Activated CD4-positive, alpha-beta T cell treated with anti-CD3 and anti-CD28 coated beads, Interleukin-2, amount 10 ng/mL, durations not matched to agents 7 days and 5 days (primary cell): Measurements from ENCODE around the gene FBN2. TPM values are rescaled to one million over a fixed set of nuclear protein-coding genes. Genes with fewer than 3 reads are reported as not detected.
"Not testable (repeated sequence)": the region's sequence is repeated elsewhere in the genome, so short reads cannot be mapped to it uniquely, and the experiment has no call there.

Experiments
- CTCF ChIA-PET: fragments of 350-600 bp; sonication (Branson Sonifier 250); formaldehyde crosslinking; loops from one replicate; lab custom pipeline; 2021; ENCODE audit warnings: antibody characterized with exemption; lab: Charles Lee
- POLR2A ChIA-PET: fragments of 350-600 bp; sonication (Branson Sonifier 250); formaldehyde crosslinking; loops from one replicate; lab custom pipeline; 2021; ENCODE audit warnings: antibody characterized with exemption; lab: Charles Lee
- DNase-seq: peaks from one replicate; pipeline ENCODE4 v3.0.0-alpha.2; 2020
- H3K27ac Mint-ChIP-seq: one replicate; pipeline ENCODE4 v1.8.0; 2021; ENCODE audit warnings: mild to moderate bottlenecking, moderate library complexity, mixed read lengths
- H3K27me3 Mint-ChIP-seq: one replicate; pipeline ENCODE4 v1.8.0; 2021; ENCODE audit warnings: mixed read lengths
- H3K36me3 Mint-ChIP-seq: one replicate; pipeline ENCODE4 v1.8.0; 2021; ENCODE audit warnings: low read depth, mixed read lengths
- H3K4me1 Mint-ChIP-seq: one replicate; pipeline ENCODE4 v1.8.0; 2021; ENCODE audit warnings: mixed read lengths
- H3K4me3 Mint-ChIP-seq: one replicate; pipeline ENCODE4 v1.8.0; 2021; ENCODE audit warnings: mild to moderate bottlenecking, moderate library complexity, mixed read lengths
- H3K9me3 Mint-ChIP-seq: one replicate; pipeline ENCODE4 v1.8.0; 2021; ENCODE audit warnings: mixed read lengths
- total RNA-seq, 2 experiments: library from RNA; stranded (reverse); gene quantifications; one replicate each; pipeline ENCODE4 v1.2.3, GENCODE V29; 2021

The FBN2 gene
- total RNA-seq, 2 experiments from 2014 or later = not detected

- Mint-ChIP-seq H3K4me3 (no peak overlapping the region), H3K27ac (no peak overlapping the region), H3K9me3 (no peaks in the 10 kb centered on the region), H3K4me1 (no peaks in the 10 kb centered on the region), H3K27me3 (no peaks in the 10 kb centered on the region), H3K36me3 (no peaks in the 10 kb centered on the region)
- ChIA-PET CTCF (interaction anchor here (0.6 kb wide), 1 partner anchor 416 kb away, joined by 5 read pairs; no protein-coding TSS in a partner anchor), POLR2A (no interaction called here)
- DNase-seq = no peak
Measured at GRCh38 chr5:128424646-128425045, 113.4 kb downstream of the FBN2 start.

- CTCF ChIA-PET = no interaction called here
- Mint-ChIP-seq H3K4me1 (no peaks in the 10 kb centered on the region), H3K4me3 (no peak overlapping the region), H3K27ac (no peak overlapping the region), H3K9me3 (no peaks in the 10 kb centered on the region), H3K36me3 (no peaks in the 10 kb centered on the region), H3K27me3 (no peaks in the 10 kb centered on the region)
- DNase-seq = no peak
- POLR2A ChIA-PET = no interaction called here
Measured at GRCh38 chr5:128422612-128423011, 115.4 kb downstream of the FBN2 start.

GRCh38 chr5:128414469-128414868 is 123.6 kb downstream of the FBN2 start:
- Mint-ChIP-seq H3K4me1 (no peaks in the 10 kb centered on the region), H3K4me3 (no peak overlapping the region), H3K9me3 (peaks cover 7% of the 10 kb centered on the region), H3K36me3 (no peaks in the 10 kb centered on the region), H3K27ac (no peak overlapping the region), H3K27me3 (no peaks in the 10 kb centered on the region)
- POLR2A ChIA-PET = no interaction called here
- CTCF ChIA-PET = no interaction called here
- DNase-seq = no peak

DNA sequence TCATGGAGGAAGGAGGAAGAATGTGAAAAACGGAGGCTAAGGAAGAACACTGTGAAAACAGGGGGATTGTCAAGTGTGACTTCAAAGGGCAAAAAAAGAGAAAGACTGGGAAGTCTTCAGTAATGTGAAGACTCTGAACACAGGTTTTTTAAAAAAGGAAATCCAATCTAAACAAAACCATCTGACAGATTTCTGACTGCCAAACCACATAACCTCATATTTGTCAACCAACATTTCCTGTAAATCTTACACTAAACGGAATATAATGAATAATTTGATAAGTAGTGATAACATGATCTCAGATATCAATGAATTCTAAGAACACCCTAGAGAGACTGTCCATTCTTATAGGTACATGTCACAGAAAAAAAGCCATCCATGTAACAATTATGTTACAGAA is 124.7 kb downstream of the FBN2 start:
- H3K9me3 Mint-ChIP-seq = peaks cover 7% of the 10 kb centered on the region
- no peaks in the 10 kb centered on the region for H3K27me3 Mint-ChIP-seq
- no peak overlapping the region for H3K4me3 Mint-ChIP-seq
- ChIA-PET CTCF (no interaction called here), POLR2A (no interaction called here)
- no peaks in the 10 kb centered on the region for H3K4me1 Mint-ChIP-seq
- H3K36me3 Mint-ChIP-seq = no peaks in the 10 kb centered on the region
- H3K27ac Mint-ChIP-seq = no peak overlapping the region
- DNase-seq = no peak

DNA sequence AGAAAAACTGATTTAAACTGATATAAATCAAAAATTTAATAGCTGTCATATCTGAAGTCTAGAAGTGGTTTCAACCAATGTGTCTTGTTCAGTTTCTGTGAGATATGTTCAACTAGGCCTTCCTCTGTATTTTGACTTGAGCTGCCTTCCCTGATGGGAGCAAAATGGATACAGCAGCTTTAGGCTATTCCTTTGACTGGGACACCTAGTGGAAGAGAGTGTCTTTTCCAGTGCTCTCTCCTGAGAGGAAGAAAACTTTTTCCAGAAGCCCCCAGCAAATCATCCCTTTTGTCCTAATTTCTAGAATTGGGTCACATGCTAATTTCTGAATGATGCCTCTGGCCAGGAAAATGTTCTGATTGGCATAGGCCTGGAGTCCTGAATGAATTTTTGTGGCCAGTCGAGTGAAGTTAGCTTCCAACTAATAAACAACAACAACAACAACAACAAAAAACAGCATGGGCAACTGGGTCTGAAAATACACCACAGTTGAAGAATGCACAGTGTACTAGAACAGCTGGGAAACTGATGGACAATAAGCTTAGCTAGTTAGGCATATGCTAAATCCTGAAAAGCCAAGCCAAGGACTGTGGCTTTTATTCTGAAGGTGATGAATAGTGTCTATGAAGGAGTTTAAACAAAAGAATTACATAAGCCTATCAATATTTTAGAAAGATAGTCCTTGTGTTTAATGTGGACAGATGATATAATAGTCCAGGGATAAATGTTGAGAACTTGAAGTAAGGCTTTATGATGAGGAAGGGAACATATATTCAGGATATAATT is 125.7 kb downstream of the FBN2 start:
- H3K4me1 Mint-ChIP-seq = no peaks in the 10 kb centered on the region
- ChIA-PET CTCF (no interaction called here), POLR2A (no interaction called here)
- DNase-seq = no peak
- peaks cover 5% of the 10 kb centered on the region for H3K9me3 Mint-ChIP-seq
- H3K36me3 Mint-ChIP-seq = no peaks in the 10 kb centered on the region
- no peaks in the 10 kb centered on the region for H3K27me3 Mint-ChIP-seq
- no peak overlapping the region for H3K4me3 Mint-ChIP-seq
- H3K27ac Mint-ChIP-seq = no peak overlapping the region

DNA sequence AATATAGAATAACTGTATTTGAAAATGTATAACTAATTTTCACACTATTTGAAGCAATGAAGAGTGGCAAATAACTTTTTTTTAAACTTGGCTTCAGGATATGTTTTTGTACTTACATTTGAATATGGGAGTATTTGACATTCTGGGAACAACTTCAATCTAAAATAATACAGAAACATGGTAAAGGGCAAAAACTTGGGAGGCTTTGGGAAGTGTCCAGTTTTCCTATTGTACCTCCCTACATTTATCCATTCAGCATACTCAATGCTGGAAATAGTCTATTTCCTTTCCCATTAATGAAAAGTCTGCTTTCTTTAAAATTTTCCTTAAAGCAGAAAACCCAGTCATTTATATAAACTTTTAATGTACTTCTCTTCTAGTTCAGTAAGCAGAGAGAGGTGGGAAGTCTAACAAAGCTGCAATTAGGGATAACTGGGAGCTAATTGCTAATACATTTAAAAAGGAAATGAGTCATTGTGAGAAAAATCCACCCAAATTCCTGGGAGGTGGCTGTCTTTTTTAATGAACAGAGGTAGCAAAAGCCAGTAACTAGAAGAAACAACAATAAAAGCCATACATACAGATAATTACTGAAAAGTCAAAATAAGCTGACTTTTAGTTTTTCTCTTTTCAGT is 128.8 kb downstream of the FBN2 start:
- ChIA-PET CTCF (no interaction called here), POLR2A (no interaction called here)
- no peaks in the 10 kb centered on the region for H3K27me3 Mint-ChIP-seq
- no peaks in the 10 kb centered on the region for H3K36me3 Mint-ChIP-seq
- no peaks in the 10 kb centered on the region for H3K9me3 Mint-ChIP-seq
- no peak for DNase-seq
- H3K4me3 Mint-ChIP-seq = no peak overlapping the region
- no peaks in the 10 kb centered on the region for H3K4me1 Mint-ChIP-seq
- H3K27ac Mint-ChIP-seq = no peak overlapping the region

GRCh38 chr5:128408622-128409021 is 129.4 kb downstream of the FBN2 start:
- Mint-ChIP-seq H3K27me3 (no peaks in the 10 kb centered on the region), H3K9me3 (no peaks in the 10 kb centered on the region), H3K36me3 (no peaks in the 10 kb centered on the region), H3K27ac (no peak overlapping the region), H3K4me3 (no peak overlapping the region), H3K4me1 (no peaks in the 10 kb centered on the region)
- POLR2A ChIA-PET = no interaction called here
- CTCF ChIA-PET = no interaction called here
- DNase-seq = no peak

DNA sequence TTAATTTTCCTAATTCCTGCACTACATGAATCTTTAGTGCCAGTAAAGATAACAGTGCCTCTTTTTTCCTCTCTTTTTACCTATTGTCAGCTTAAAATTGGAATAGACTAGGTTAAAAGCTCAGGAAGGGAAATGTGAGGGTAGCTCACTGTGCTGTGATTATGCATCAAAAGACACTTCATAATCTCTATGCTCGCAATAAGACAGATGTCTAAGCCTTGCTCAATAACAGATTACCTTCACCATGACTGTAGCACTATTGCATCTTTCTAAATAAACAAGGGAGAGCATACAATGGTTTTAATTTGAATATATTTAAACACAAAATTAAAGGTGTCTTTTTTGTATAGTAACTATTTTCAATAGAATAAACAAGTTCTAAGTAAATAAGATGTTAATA is 130.1 kb downstream of the FBN2 start:
- H3K27ac Mint-ChIP-seq = no peak overlapping the region
- H3K4me1 Mint-ChIP-seq = no peaks in the 10 kb centered on the region
- no peaks in the 10 kb centered on the region for H3K27me3 Mint-ChIP-seq
- H3K4me3 Mint-ChIP-seq = no peak overlapping the region
- no peaks in the 10 kb centered on the region for H3K9me3 Mint-ChIP-seq
- ChIA-PET CTCF (no interaction called here), POLR2A (no interaction called here)
- H3K36me3 Mint-ChIP-seq = no peaks in the 10 kb centered on the region
- no peak for DNase-seq

GRCh38 chr5:128406803-128407202 is 131.2 kb downstream of the FBN2 start:
- H3K36me3 Mint-ChIP-seq = no peaks in the 10 kb centered on the region
- no peak for DNase-seq
- H3K4me3 Mint-ChIP-seq = no peak overlapping the region
- POLR2A ChIA-PET = no interaction called here
- H3K9me3 Mint-ChIP-seq = no peaks in the 10 kb centered on the region
- CTCF ChIA-PET = no interaction called here
- H3K27me3 Mint-ChIP-seq = no peaks in the 10 kb centered on the region
- no peaks in the 10 kb centered on the region for H3K4me1 Mint-ChIP-seq
- no peak overlapping the region for H3K27ac Mint-ChIP-seq

- ChIA-PET CTCF (no interaction called here), POLR2A (no interaction called here)
- H3K27ac Mint-ChIP-seq = no peak overlapping the region
- H3K4me3 Mint-ChIP-seq = no peak overlapping the region
- no peaks in the 10 kb centered on the region for H3K4me1 Mint-ChIP-seq
- no peaks in the 10 kb centered on the region for H3K27me3 Mint-ChIP-seq
- no peaks in the 10 kb centered on the region for H3K9me3 Mint-ChIP-seq
- no peak for DNase-seq
- no peaks in the 10 kb centered on the region for H3K36me3 Mint-ChIP-seq
Measured at GRCh38 chr5:128405159-128405558, 132.9 kb downstream of the FBN2 start.

- no peak overlapping the region for H3K4me3 Mint-ChIP-seq
- no peaks in the 10 kb centered on the region for H3K9me3 Mint-ChIP-seq
- H3K27me3 Mint-ChIP-seq = no peaks in the 10 kb centered on the region
- ChIA-PET CTCF (no interaction called here), POLR2A (no interaction called here)
- no peaks in the 10 kb centered on the region for H3K36me3 Mint-ChIP-seq
- no peak for DNase-seq
- no peak overlapping the region for H3K27ac Mint-ChIP-seq
- no peaks in the 10 kb centered on the region for H3K4me1 Mint-ChIP-seq
Measured at GRCh38 chr5:128403333-128403732, 134.7 kb downstream of the FBN2 start.

DNA sequence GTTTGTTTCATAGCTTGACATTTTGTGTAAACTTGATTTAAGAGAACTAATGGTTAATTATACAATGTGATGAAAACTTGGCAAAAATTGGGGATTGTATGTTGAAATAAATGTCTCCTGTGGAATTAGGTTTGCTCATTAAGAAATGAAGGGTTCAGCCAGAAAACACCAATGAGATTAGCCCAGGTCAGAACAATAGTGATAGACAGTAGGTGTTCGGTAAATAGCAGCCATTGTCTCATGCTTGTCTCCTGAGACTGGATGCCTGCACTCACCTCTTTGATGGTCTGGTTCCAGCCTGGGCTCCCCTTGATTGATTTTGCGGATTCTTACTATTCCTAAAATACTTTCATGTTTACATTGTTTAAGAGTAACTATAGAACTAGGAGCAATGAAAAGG is 135.5 kb downstream of the FBN2 start:
- no peak overlapping the region for H3K27ac Mint-ChIP-seq
- H3K4me3 Mint-ChIP-seq = no peak overlapping the region
- POLR2A ChIA-PET = no interaction called here
- CTCF ChIA-PET = no interaction called here
- no peaks in the 10 kb centered on the region for H3K27me3 Mint-ChIP-seq
- DNase-seq = no peak
- H3K4me1 Mint-ChIP-seq = no peaks in the 10 kb centered on the region
- no peaks in the 10 kb centered on the region for H3K9me3 Mint-ChIP-seq
- no peaks in the 10 kb centered on the region for H3K36me3 Mint-ChIP-seq

DNA sequence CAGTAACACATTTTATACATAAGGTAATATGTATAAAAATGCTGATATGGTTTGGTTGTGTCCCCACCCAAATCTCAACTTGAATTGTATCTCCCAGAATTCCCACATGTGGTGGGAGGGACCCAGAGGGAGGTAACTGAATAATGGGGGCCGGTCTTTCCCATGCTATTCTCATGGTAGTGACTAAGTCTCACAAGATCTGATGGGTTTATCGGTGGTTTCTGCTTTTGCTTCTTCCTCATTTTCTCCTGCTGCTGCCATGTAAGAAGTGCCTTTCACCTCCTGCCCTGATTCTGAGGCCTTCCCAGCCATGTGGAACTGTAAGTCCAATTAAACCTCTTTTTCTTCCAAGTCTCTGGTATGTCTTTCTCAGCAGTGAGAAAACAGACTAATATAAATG is 137.3 kb downstream of the FBN2 start:
- H3K27ac Mint-ChIP-seq, H3K27me3 Mint-ChIP-seq, CTCF ChIA-PET, H3K4me1 Mint-ChIP-seq, H3K4me3 Mint-ChIP-seq, H3K9me3 Mint-ChIP-seq, POLR2A ChIA-PET, DNase-seq, H3K36me3 Mint-ChIP-seq: not testable (repeated sequence)

- ChIA-PET POLR2A (no interaction called here), CTCF (no interaction called here)
- no peak for DNase-seq
- no peaks in the 10 kb centered on the region for H3K27me3 Mint-ChIP-seq
- H3K36me3 Mint-ChIP-seq = no peaks in the 10 kb centered on the region
- H3K4me1 Mint-ChIP-seq = no peaks in the 10 kb centered on the region
- no peak overlapping the region for H3K27ac Mint-ChIP-seq
- no peaks in the 10 kb centered on the region for H3K9me3 Mint-ChIP-seq
- no peak overlapping the region for H3K4me3 Mint-ChIP-seq
Measured at GRCh38 chr5:128399111-128399510, 138.9 kb downstream of the FBN2 start.
